ENCODE measurements around the gene SRP68. TPM values are rescaled to one million over a fixed set of nuclear protein-coding genes. Genes with fewer than 3 reads are reported as not detected.

SRP68 gene
- total and polyA plus RNA-seq, 2 of the 4 experiments (the other 2 are of a cell fraction), result 47.1 to 82.6 TPM

- TF ChIP-seq CHD1 (IDR thresholded peaks at IDR 0.05; ENCODE audit: low read depth, low read length), result no peak
Measured at GRCh38 chr17:76036497-76037261, 35.6 kb downstream of the SRP68 start (continued).

DNA sequence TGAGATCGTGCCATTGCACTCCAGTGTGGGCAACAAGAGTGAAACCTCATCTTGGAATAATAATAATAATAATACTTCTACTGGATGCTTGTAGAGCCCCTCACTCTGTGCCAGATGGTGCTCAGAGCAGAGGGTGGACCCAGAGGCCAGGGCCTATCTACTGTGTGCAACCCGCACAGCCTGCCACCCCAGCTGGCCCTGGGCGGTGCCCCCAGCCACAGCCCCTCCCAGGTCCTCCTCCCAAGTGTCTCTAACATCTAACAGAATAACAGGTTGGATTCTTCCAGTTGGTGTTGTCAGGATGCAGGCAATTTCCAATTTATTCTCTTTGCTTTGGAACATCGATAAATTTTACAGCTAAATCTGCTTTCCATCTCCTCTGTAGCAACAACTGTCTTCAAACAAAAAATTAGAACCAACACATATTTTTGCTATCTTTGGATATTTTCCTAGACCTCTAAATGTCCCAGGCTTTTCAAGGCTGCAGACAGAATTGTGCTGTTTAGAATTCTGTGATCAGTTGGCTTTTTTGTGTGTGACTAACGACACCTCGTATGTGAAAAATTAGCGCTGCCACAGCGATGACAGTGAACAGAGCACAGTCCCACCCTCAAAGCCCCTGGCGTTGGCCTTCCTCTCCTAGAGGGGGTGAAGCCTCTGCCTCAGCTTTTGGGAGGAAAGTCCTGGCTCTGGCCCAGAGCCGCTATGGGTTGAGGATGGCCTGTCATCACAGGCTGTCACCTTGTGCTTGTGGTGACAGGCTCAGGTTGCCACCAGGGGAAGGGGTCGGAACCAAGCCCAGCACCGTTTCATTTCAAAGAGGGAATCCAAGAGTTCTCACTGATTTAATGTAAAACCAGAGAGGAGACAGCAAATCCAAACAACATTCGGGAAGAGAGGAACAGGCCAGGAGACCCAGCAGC, 37.6 kb downstream of the SRP68 start:
- no peak overlapping the region for H3K4me3 ChIP-seq (ENCODE audit: insufficient read depth, low read depth, low read length)
- peaks cover 17% of the 10 kb centered on the region for H3K36me3 ChIP-seq (ENCODE audit: control insufficient read depth, insufficient read depth, low read length)
- ATAC-seq (ENCODE audit: low read depth) (no peak), DNase-seq (no peak)
- dilution Hi-C loops (cut with HindIII; ENCODE audit: low sequenced_read_pairs, unreplicated experiment), result no loop called here
- no peaks in the 10 kb centered on the region for H3K79me1 ChIP-seq (ENCODE audit: low read depth in 1 of 2, low read length in 2 of 2)
- H2AK5ac ChIP-seq (ENCODE audit: low read depth, low read length), result no peak overlapping the region
- no peak overlapping the region for H3K23ac ChIP-seq (ENCODE audit: low read depth, low read length)
- POLR2A ChIA-PET (ENCODE audit: unreplicated experiment), result no interaction called here
- no peak overlapping the region for H2BK120ac ChIP-seq (ENCODE audit: low read depth, low read length)
- H3K9me3 ChIP-seq (ENCODE audit: control insufficient read depth, insufficient read depth, low read length), result no peaks in the 10 kb centered on the region
- H3K4me1 ChIP-seq (ENCODE audit: control insufficient read depth, insufficient read depth, low read length), result peaks cover under 1% of the 10 kb centered on the region; the same call in 1 of the 2 replicates
- no peak overlapping the region for H2BK20ac ChIP-seq (ENCODE audit: low read depth, low read length)
- H4K5ac ChIP-seq (ENCODE audit: low read depth, low read length), result no peak overlapping the region
- no peak overlapping the region for H4K8ac ChIP-seq (ENCODE audit: low read depth in 2 of 2, low read length in 2 of 2)
- WGBS, 2 experiments (ENCODE audit: extremely low coverage in 2 of 2, insufficient read length in 1 of 2), result 76% methylated on average over 3 of the region's 13 CpGs; no CpG with 5 or more reads in 1 of the 2 experiments
- no peak overlapping the region for H2AK9ac ChIP-seq (replicated peaks; ENCODE audit: low read depth, low read length, poor library complexity)
- H3K9me1 ChIP-seq (ENCODE audit: insufficient read depth, low read length), result peaks cover 2% of the 10 kb centered on the region; the same call in 1 of the 2 replicates
- no peak overlapping the region for H2AFZ ChIP-seq (replicated peaks; ENCODE audit: low read length, poor library complexity)
- no peak overlapping the region for H3K27ac ChIP-seq (ENCODE audit: insufficient read depth, low read length)
- 0 out of 2 replicates have a peak, but pooled peaks cover 2% of the 10 kb centered on the region for H4K20me1 ChIP-seq (ENCODE audit: insufficient read depth, low read length)
- CTCF ChIA-PET, result no interaction called here
- no peak overlapping the region for H2BK15ac ChIP-seq (ENCODE audit: low read depth, low read length)
- H3K56ac ChIP-seq (ENCODE audit: extremely low read depth, insufficient read depth, low read length), result no peak overlapping the region
- no TSS peak for BruUV-seq (replicated peaks)
- intact Hi-C loops (cut with micrococcal nuclease), result loop anchor here (5.0 kb wide), 1 partner anchor 38 kb away; the partner anchor contains the start of genes GALR2 and SRP68
- H4K91ac ChIP-seq (ENCODE audit: insufficient read depth, low read depth, low read length), result no peak overlapping the region
- no peak overlapping the region for H3K4me2 ChIP-seq (ENCODE audit: low read depth, low read length)
- no peak overlapping the region for H3K14ac ChIP-seq (replicated peaks; ENCODE audit: low read depth, low read length)
- no peak overlapping the region for H3K4ac ChIP-seq (ENCODE audit: low read depth, low read length)
- no peak overlapping the region for H3K9ac ChIP-seq (ENCODE audit: low read depth, low read length)
- no peak overlapping the region for H3K18ac ChIP-seq (ENCODE audit: low read depth, low read length)
- H3K27me3 ChIP-seq (ENCODE audit: control insufficient read depth, insufficient read depth, low read length), result no peaks in the 10 kb centered on the region
- H2BK5ac ChIP-seq (ENCODE audit: low read depth, low read length, poor library complexity, severe bottlenecking), result no peak overlapping the region
- in situ Hi-C loops (cut with MboI; ENCODE audit: low sequenced_read_pairs), result no loop called here
- TF ChIP-seq RCOR1 (IDR thresholded peaks at IDR 0.05; ENCODE audit: insufficient replicate concordance, low read length) (no peak), RFX5 (IDR thresholded peaks at IDR 0.05; ENCODE audit: low read depth, low read length) (no peak), BHLHE40 (IDR thresholded peaks at IDR 0.05; ENCODE audit: low read depth, low read length) (no peak), SMC3 (IDR thresholded peaks at IDR 0.05; ENCODE audit: low read depth, low read length) (no peak), RAD21 (IDR thresholded peaks at IDR 0.05; ENCODE audit: low read length) (no peak), CHD1 (IDR thresholded peaks at IDR 0.05; ENCODE audit: low read depth, low read length) (no peak), MAFK (IDR thresholded peaks at IDR 0.05; ENCODE audit: low read depth, low read length) (no peak), POLR2A (IDR thresholded peaks at IDR 0.05; ENCODE audit: low read depth, low read length) (no peak), MXI1 (IDR thresholded peaks at IDR 0.05; ENCODE audit: borderline replicate concordance, low read depth, low read length) (no peak), MAZ (IDR thresholded peaks at IDR 0.05; ENCODE audit: borderline replicate concordance, low read depth, low read length) (no peak)
- TF ChIP-seq, protein P1, sequence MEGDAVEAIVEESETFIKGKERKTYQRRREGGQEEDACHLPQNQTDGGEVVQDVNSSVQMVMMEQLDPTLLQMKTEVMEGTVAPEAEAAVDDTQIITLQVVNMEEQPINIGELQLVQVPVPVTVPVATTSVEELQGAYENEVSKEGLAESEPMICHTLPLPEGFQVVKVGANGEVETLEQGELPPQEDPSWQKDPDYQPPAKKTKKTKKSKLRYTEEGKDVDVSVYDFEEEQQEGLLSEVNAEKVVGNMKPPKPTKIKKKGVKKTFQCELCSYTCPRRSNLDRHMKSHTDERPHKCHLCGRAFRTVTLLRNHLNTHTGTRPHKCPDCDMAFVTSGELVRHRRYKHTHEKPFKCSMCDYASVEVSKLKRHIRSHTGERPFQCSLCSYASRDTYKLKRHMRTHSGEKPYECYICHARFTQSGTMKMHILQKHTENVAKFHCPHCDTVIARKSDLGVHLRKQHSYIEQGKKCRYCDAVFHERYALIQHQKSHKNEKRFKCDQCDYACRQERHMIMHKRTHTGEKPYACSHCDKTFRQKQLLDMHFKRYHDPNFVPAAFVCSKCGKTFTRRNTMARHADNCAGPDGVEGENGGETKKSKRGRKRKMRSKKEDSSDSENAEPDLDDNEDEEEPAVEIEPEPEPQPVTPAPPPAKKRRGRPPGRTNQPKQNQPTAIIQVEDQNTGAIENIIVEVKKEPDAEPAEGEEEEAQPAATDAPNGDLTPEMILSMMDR (conservative IDR thresholded peaks at IDR 0.05; ENCODE audit: low read depth, low read length), result no peak
- TF ChIP-seq, protein P2, sequence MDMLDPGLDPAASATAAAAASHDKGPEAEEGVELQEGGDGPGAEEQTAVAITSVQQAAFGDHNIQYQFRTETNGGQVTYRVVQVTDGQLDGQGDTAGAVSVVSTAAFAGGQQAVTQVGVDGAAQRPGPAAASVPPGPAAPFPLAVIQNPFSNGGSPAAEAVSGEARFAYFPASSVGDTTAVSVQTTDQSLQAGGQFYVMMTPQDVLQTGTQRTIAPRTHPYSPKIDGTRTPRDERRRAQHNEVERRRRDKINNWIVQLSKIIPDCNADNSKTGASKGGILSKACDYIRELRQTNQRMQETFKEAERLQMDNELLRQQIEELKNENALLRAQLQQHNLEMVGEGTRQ (IDR thresholded peaks at IDR 0.05; ENCODE audit: low read depth, low read length), result no peak

Measured in IMR-90 (cell line).